Progenitor cell of endocrine pancreas (in vitro differentiated cells): Measurements from ENCODE around the gene MARK1. TPM values are rescaled to one million over a fixed set of nuclear protein-coding genes. Genes with fewer than 3 reads are reported as not detected.

Experiments used
- DNase-seq: peaks from one replicate; pipeline ENCODE4 v3.0.0; 2021; ENCODE audit warnings: low spot score; ENCODE audit not compliant: unreplicated experiment
- H3K27ac Mint-ChIP-seq: 2 replicates; pipeline ENCODE4 v1.8.0; 2021; ENCODE audit warnings: mild to moderate bottlenecking, moderate library complexity, mixed read lengths
- H3K27me3 Mint-ChIP-seq: 2 replicates; pipeline ENCODE4 v1.8.0; 2021; ENCODE audit warnings: mixed read lengths
- H3K36me3 Mint-ChIP-seq: 2 replicates; pipeline ENCODE4 v1.8.0; 2022; ENCODE audit warnings: mixed read lengths; ENCODE audit not compliant: insufficient read depth
- H3K4me1 Mint-ChIP-seq: 2 replicates; pipeline ENCODE4 v1.8.0; 2021; ENCODE audit warnings: low read depth, mixed read lengths
- H3K4me3 Mint-ChIP-seq: 2 replicates; pipeline ENCODE4 v1.8.0; 2021; ENCODE audit warnings: low read depth, mild to moderate bottlenecking, moderate library complexity, mixed read lengths
- H3K9me3 Mint-ChIP-seq: 2 replicates; pipeline ENCODE4 v1.8.0; 2021; ENCODE audit warnings: low read depth, mixed read lengths
- total RNA-seq: library from RNA; stranded (reverse); gene quantifications from 2 replicates; pipeline ENCODE4 v1.2.1, GENCODE V29; 2021
- TF ChIP-seq, protein P1 (sequence below): fragments of 200-600 bp; sonication (generic); IDR thresholded peaks from one replicate; pipeline ENCODE4 v1.5.0; 2021; ENCODE audit warnings: antibody characterized with exemption, mild to moderate bottlenecking; ENCODE audit not compliant: unreplicated experiment

The MARK1 gene
- total RNA-seq, 1 donor from 2014 or later: 10.8 TPM

DNA sequence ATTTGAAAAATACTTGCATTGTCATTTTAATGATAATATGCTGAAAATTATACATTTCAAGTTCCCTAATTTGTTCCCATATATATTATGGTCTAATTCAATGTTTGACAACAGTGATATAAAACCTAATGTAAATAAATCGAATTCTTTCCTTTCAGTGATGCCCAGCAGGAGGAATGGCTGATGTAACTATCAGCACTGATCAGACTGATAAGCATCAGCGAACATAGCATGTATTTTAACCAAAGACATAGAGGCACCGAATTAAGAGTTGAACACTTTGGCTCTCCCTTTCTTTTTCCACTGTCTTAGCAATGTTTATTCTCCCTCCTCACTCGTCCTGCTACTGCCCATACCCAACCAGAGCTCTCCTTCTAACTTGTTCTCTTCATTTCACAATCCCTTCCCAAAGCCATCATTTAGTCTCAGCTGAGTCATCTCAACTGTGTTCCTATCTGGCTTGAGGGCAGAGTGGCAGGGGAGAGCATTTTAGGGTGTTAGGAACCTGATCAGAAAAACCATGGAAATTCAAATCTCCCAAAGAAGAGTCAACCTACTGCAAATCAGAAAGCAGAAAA, 103.4 kb downstream of the MARK1 start:
- H3K4me3 Mint-ChIP-seq: no peak overlapping the region
- DNase-seq: no peak
- H3K36me3 Mint-ChIP-seq: peaks cover 11% of the 10 kb centered on the region
- H3K4me1 Mint-ChIP-seq: no peaks in the 10 kb centered on the region
- no peaks in the 10 kb centered on the region for H3K27me3 Mint-ChIP-seq
- no peaks in the 10 kb centered on the region for H3K9me3 Mint-ChIP-seq
- TF ChIP-seq, protein P1, sequence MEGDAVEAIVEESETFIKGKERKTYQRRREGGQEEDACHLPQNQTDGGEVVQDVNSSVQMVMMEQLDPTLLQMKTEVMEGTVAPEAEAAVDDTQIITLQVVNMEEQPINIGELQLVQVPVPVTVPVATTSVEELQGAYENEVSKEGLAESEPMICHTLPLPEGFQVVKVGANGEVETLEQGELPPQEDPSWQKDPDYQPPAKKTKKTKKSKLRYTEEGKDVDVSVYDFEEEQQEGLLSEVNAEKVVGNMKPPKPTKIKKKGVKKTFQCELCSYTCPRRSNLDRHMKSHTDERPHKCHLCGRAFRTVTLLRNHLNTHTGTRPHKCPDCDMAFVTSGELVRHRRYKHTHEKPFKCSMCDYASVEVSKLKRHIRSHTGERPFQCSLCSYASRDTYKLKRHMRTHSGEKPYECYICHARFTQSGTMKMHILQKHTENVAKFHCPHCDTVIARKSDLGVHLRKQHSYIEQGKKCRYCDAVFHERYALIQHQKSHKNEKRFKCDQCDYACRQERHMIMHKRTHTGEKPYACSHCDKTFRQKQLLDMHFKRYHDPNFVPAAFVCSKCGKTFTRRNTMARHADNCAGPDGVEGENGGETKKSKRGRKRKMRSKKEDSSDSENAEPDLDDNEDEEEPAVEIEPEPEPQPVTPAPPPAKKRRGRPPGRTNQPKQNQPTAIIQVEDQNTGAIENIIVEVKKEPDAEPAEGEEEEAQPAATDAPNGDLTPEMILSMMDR: no peak
- H3K27ac Mint-ChIP-seq: no peak overlapping the region

DNA sequence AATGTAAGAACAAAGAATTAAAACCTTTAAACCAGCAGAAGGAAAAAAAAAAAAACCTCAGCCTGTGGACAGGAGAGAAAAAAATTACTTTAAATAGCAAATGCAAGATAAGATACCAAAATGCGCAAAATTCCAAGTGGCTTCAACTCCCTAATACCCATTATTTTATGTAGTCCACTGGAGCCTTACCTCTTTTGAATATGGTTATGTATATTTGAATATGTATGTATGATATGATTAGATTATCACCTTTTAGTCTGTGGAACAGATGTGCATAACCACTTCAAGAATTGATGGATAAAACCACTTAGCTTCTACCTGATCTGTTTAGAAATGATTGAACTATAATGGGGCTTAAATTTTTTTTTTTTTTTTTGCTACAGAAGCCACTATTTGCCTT, 109.8 kb downstream of the MARK1 start:
- no peaks in the 10 kb centered on the region for H3K27me3 Mint-ChIP-seq

DNA sequence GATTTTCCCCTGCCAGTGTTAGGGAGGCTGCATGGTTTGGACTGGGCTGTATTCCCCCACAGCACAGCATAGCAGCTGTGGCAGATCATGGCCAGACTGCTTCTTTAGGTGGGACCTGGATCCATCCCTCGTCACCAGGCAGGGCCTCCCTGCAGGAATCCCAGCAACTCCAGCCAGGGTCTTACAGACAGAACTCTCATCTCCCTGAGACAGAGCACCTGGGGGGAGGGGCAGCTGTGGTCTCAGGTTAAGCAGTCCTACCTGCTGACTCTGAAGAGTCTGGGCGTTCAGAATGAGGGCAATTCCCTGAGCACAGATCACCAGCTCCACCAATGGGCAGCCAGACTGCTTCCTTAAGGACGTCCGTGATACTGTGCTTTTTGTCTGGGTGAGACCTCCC, 114.3 kb downstream of the MARK1 start:
- Mint-ChIP-seq H3K27me3 (no peaks in the 10 kb centered on the region), H3K4me3 (no peak overlapping the region), H3K27ac (no peak overlapping the region), H3K4me1 (peaks cover 8% of the 10 kb centered on the region), H3K36me3 (peaks cover 22% of the 10 kb centered on the region), H3K9me3 (peaks cover 24% of the 10 kb centered on the region)
- TF ChIP-seq, protein P1: no peak
- DNase-seq: no peak

More for the DNA sequence above, 109.8 kb downstream of the MARK1 start:
- Mint-ChIP-seq H3K4me1 (peaks cover 8% of the 10 kb centered on the region), H3K27ac (no peak overlapping the region), H3K36me3 (peaks cover 11% of the 10 kb centered on the region), H3K4me3 (no peak overlapping the region), H3K9me3 (peaks cover 2% of the 10 kb centered on the region)
- TF ChIP-seq, protein P1: no peak
- DNase-seq: no peak

DNA sequence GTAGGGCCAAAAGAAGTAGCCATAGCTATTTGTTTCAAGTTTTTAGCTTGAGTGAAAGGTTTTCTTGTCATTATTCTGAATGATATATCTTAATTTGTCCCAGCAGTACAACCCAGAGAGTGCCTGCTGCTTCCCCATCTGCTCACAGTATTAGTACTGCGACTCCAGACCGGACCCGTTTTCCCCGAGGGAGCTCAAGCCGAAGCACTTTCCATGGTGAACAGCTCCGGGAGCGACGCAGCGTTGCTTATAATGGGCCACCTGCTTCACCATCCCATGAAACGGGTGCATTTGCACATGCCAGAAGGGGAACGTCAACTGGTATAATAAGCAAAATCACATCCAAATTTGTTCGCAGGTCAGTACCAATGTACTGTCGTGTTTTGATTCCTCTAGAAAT, 125.1 kb downstream of the MARK1 start:
- no peaks in the 10 kb centered on the region for H3K27me3 Mint-ChIP-seq
- H3K36me3 Mint-ChIP-seq: peaks cover 2% of the 10 kb centered on the region
- H3K4me1 Mint-ChIP-seq: no peaks in the 10 kb centered on the region
- no peaks in the 10 kb centered on the region for H3K9me3 Mint-ChIP-seq
- H3K27ac Mint-ChIP-seq: no peak overlapping the region
- no peak for DNase-seq
- TF ChIP-seq, protein P1: no peak
- H3K4me3 Mint-ChIP-seq: no peak overlapping the region

DNA sequence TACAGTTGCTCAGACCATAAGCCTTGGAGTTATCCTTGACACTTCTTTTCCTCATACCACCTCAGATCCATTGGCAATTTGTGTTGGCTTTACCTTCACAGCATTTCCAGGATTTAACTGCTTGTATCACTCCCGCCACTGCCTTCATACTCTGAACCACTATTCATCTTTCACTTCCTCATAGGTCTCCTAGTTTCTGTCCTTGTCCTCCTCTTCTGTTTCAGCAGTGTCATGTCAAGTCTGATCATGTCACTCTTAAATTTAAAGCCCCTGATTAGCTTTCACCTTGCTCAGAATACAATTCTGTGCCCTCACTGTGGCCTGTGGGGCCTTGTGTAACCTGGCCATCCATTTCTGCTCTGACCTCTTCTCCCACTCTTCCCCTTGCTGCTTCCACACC, 127.6 kb downstream of the MARK1 start:
- TF ChIP-seq, protein P1: no peak
- H3K27me3 Mint-ChIP-seq: no peaks in the 10 kb centered on the region
- H3K36me3 Mint-ChIP-seq: peaks cover 2% of the 10 kb centered on the region
- H3K4me3 Mint-ChIP-seq: no peak overlapping the region
- H3K27ac Mint-ChIP-seq: no peak overlapping the region
- no peak for DNase-seq
- H3K9me3 Mint-ChIP-seq: no peaks in the 10 kb centered on the region
- H3K4me1 Mint-ChIP-seq: no peaks in the 10 kb centered on the region
